Suppressor macrophage treated with lipopolysaccharide for 4 hours (primary cell): Measurements from ENCODE around the gene TIMM8B.
"Not testable (repeated sequence)": the region's sequence is repeated elsewhere in the genome, so short reads cannot be mapped to it uniquely, and the experiment has no call there.

Experiments used
- DNase-seq: peaks from one replicate; pipeline ENCODE4 v3.0.0-alpha.2; 2020

TIMM8B gene

DNA sequence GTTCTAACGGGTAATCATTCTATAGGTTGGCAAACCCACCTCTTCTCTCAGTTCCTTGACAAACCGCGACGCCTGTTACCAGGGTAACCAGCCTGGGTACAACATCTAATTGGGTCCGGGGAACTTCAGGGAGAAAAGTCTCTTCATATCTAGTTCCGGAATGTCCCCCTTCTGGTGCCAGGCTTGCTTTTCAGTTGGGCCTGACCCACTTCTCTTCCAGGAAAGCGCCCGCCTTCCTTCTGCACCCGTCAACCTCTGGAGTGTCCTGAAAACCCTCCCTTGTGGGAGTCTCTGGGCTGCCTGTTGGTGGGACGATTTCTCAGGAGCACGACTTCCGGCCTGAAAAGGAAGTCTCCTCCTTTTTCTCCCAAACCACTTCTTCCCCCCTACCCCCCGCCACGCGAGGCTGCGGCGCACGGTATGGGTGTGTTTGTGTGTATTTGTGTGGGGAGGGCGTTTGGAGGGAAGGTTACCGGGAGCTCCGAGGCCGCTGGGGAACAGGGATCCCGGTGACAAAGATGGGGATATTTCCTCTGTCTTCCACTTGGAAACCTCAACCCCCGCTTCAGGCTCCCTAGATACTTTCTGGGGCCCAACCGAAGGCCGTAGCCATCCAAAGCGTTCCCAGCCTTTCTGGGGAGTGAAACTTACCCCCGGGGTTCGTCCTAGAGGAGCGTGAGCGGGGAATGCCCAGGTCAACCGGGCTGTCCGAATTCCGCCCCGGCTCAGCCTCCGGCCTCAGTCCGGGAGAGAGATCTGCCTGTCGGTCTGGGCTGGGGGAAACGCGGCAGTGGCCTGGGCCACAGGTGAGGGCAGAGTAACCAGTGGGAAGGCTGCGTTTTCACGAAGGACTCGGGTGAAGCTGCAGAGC lies 12.4 kb downstream of the TIMM8B start, which contains the start of the genes NKAPD1 and PIH1D2:
TSS of gene NKAPD1 (plus strand) at position 359 of the 871 bp plus-strand sequence. CDS start 1,276 bp downstream, outside the sequence.
TSS of gene PIH1D2 (minus strand) at position 77 of the 871 bp plus-strand sequence. CDS start 843 bp downstream, outside the sequence.
- DNase-seq, result peak; percentile 91

DNA sequence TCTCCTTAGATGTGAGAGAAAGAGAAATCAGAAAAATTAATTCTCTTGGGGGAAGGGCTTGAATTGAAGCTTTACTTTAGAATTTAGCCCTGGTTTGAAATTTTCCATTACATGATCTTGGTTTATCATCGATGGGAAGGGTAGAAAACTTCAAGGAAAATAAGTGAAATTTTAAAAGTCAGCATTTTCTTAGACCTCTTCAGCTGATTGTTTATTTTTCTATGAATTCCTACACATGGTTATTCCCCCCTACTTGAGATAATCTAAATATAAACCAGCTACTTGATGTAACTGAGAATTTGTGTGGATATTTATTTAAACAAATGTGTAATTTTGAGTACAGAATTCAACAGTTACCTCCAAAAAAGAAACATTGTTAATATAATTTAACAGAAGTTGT lies 23.6 kb downstream of the TIMM8B start:
- no peak for DNase-seq

DNA sequence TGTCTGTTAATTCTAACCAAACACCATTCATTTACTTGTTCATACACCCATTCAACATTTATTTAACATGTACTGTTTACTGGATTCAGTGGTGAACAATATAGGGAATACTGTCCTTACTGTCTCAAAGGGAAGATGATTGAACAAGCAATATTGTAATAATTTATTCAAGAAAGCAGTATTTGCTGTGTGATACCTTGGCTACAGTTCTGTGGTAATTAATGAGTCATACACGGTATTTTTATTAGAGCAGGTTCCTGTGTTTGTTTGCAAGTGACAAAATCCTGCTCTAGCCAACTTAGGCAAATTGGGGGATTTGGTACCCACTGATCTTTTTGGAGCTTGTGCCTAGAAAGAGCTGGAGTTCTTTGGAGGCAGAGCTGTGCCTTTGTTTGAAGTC lies 28.5 kb downstream of the TIMM8B start:
- DNase-seq, result no peak

DNA sequence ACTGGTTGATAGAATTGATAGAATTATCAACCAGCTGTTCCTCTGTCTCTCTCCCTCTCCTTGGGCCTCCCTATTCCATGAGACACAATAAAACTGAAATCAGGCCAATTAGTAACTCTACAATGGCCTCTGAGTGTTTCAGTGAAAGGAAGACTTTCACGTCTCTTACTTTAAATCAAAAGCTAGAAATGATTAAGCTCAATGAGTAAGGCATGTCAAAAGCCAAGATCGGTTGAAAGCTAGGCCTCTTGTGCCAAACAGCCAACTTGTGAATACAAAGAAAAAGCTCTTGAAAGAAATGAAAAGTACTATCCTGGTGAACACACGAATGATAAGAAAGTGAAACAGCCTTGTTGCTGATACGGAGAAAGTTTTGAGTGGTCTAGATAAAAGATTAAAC lies 29.4 kb downstream of the TIMM8B start:
- DNase-seq, result no peak

DNA sequence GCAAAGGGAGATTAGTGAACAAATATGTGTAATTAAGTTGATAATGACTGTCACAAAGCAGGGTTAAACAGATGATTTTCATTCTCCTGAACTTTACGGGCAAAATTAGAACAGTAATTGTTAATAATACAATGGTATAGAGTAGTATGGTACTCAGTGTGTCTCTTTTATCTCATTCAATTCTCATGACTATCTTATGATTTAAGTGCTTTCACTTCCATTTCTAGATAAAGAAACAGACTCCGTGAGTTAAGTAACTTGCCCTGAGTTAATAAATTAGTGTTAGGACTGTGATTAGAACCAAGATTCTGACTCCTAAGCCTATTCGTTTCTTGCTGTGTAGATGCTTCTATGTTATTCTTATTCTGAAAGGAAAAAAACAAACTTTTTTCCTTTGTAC lies 34.8 kb downstream of the TIMM8B start:
- DNase-seq, result peak; percentile 46

DNA sequence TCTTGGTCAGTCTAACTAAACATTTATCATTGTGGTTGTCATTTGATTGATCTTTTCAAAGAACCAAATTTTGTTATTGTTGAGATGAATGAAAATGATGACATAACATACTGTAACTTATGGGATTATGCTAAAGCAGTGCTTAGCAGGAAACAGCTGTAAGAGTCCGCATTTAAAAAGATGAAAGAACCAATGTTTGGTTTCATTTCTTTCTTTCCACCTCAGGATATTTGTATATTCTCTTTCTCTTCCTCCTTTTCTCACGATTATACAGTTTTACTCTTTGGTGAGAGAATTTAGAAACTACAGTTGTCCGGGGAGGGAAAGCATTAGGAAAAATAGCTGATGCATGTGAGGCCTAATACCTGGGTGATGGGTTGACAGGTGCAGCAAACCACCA lies 35.8 kb downstream of the TIMM8B start:
- peak; percentile 77 for DNase-seq

DNA sequence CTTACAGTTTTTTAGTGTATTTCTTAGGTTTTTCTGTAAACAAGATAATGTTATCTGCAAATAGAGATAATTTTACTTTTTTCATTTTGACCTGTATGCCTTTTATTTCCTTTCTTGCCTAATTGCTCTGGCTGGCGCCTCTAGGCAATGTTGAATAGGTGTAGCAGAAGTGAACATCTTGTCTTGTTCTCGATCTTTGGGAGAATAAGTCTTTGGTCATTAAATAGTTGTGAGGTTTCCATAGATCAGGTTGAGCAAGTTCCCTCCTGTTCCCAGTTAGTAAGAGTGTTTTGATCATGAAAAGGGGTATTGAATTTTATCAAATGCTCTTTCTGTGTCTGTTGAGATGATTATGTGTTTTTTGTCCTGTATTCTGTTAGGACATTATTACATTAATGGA lies 36.8 kb downstream of the TIMM8B start:
- DNase-seq, result no peak

DNA sequence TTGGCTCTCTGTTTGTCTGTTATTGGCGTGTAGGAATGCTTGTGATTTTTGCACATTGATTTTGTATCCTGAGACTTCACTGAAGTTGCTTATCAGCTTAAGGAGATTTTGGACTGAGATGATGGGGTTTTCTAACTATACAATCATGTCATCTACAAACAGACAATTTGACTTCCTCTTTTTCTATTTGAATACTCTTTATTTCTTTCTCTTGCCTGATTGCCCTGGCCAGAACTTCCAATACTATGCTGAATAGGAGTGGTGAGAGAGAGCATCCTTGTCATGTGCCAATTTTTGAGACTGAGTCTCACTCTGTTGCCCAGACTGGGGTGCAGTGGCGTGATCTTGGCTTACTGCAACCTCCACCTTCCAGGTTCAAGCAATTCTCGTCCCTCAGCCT lies 38.3 kb downstream of the TIMM8B start:
- DNase-seq, result not testable (repeated sequence)

DNA sequence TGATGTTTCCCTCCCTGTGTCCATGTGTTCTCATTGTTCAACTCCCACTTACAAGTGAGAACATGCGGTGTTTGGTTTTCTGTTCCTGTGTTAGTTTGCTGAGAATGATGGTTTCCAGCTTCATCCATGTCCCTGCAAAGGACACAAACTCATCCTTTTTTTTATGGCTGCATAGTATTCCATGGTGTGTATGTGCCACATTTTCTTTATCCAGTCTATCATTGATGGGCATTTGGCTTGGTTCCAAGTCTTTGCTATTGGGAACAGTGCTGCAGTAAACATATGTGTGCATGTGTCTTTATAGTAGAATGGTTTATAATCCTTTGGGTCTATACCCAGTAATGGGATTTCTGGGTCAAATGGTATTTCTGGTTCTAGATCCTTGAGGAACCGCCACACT lies 39.9 kb downstream of the TIMM8B start:
- DNase-seq, result not testable (repeated sequence)

DNA sequence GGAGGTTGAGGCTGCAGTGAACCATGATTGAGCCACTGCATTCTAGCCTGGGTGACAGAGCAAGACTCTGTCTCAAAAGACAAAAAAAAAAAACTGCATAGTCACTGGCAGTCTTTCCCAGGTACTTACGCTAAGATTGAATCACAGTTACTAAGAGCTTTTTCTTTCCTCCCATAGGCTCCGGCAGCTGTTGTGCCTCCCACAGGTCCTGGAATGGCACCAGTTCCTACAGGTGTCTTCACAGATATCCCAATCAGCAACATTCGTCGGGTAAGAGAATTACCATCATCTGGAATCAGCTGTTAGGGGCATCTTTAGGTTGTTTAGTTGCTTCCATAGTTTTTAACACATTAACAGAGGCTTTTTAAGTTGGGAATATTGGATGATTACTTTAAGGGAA lies 41.6 kb downstream of the TIMM8B start:
- no peak for DNase-seq

DNA sequence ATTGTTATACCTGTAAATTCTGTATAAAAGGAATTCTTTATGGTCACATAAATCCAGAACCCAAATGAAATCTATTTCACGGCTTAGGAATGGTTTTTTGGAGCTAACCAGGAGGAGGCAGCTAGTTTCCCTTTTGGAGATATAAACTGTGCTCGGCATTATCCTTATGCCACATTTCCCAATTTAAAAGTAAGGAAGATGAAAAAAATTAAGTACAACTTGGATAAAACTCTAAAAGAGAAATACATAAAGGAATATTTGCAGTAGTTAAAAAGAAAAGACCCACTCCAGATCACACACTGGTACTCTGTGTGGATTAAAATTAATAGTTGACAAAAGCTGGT lies 43.6 kb downstream of the TIMM8B start:
- DNase-seq, result no peak

DNA sequence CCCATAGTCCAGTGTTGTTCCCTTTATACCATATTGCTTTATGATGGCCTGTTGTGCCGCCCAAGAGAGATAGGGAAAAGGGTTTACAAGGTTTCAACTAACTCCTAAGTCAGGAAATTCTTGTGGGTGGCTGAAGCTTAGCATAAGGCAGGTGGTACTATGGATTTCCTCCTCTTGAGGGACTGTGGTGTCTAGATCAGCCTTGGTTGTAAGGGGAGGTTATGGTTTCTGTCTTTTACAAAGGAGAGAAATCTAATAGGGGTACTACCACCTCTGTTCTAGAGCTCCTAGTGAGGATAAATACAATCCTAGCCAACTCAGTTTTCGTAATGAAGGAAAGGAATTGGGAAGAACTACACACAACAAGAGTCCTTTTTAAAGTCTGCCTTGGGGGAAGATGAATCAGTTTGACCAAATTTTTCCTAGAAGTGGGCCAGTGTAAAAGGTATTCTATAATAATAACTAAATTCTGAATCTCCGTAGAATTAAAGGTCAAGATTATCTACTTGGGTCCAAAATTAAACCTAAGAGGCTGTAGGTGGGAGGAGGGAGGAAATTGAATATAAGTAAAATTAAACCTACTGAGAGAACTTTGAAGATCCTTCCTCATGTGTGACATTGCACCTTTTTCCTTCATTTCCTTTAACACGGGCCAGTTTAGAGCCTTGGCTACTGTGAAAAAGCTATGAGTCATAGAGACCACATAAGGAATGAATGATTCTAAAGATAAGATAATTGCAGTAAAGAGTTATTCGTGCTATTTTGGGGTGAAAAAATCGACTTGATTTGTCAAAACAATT lies 44.2 kb downstream of the TIMM8B start:
- no peak for DNase-seq

DNA sequence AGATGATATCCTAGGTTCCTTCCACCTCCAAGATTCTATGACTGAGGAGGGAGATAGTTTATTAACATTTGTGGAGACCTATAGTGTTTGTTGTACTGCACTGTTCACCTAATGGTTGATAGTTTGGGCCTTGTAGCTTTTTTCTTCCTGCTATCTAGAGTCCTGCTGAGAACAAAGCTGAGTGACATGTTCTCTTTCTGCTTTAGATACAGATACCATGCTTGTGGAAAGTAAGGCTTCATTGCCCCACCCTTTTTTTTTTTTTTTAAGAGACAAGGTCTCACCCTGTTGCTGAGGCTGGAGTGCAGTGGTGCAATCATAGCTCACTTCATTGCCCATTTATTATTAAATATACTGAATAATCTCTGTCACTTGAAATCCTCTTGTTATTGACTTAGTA lies 49.0 kb downstream of the TIMM8B start:
- no peak for DNase-seq
